ENCODE measurements around the gene SLC35G1. TPM values are rescaled to one million over a fixed set of nuclear protein-coding genes. Genes with fewer than 3 reads are reported as not detected.

SLC35G1 gene
- total and polyA plus RNA-seq, 5 donors from 2014 or later, result 3.3 to 6.4 (median 5.8) TPM

GRCh38 chr10:93854975-93855374, 38.8 kb upstream of the SLC35G1 start:
- Histone ChIP-seq H3K36me3 (ENCODE audit: control insufficient read depth, insufficient read depth, low read length) (no peaks in the 10 kb centered on the region), H3K4me3 (ENCODE audit: low read depth, low read length) (no peak overlapping the region), H3K4me1 (ENCODE audit: control insufficient read depth, insufficient read depth, low read length, poor library complexity, severe bottlenecking) (no peaks in the 10 kb centered on the region), H3K27me3 (ENCODE audit: control insufficient read depth, insufficient read depth, low read length) (no peaks in the 10 kb centered on the region), H3K9me3 (ENCODE audit: control insufficient read depth in 2 of 2, low read length in 2 of 2) (no peaks in the 10 kb centered on the region), H3K27ac (ENCODE audit: insufficient read depth, low read length, poor library complexity, severe bottlenecking) (no peak overlapping the region)
- no peaks in the 10 kb centered on the region for H3K36me3 Mint-ChIP-seq
- H3K27ac Mint-ChIP-seq, result no peak overlapping the region
- DNase-seq (no peak), ATAC-seq (ENCODE audit: low read depth in 2 of 2) (no peak)
- H3K4me3 Mint-ChIP-seq, result no peak overlapping the region
- no peaks in the 10 kb centered on the region for H3K4me1 Mint-ChIP-seq
- H3K27me3 Mint-ChIP-seq, result peaks cover 5% of the 10 kb centered on the region
- peaks cover 0 to 2% (median 0%) of the 10 kb centered on the region in 7 donors for H3K9me3 Mint-ChIP-seq

GRCh38 chr10:93856349-93857145, 37.2 kb upstream of the SLC35G1 start:
- no peaks in the 10 kb centered on the region for H3K9me3 ChIP-seq (ENCODE audit: control insufficient read depth in 2 of 2, low read length in 2 of 2)
- no peak overlapping the region for H3K4me3 ChIP-seq (ENCODE audit: low read depth, low read length)
- H3K27ac Mint-ChIP-seq, result no peak overlapping the region
- no peak overlapping the region for H3K4me3 Mint-ChIP-seq
- no peaks in the 10 kb centered on the region for H3K27me3 ChIP-seq (ENCODE audit: control insufficient read depth, insufficient read depth, low read length)
- H3K36me3 Mint-ChIP-seq, result no peaks in the 10 kb centered on the region
- ATAC-seq (ENCODE audit: low read depth in 2 of 2) (no peak), DNase-seq (no peak)
- H3K9me3 Mint-ChIP-seq, result peaks cover 0 to 2% (median 0%) of the 10 kb centered on the region in 7 donors
- H3K36me3 ChIP-seq (ENCODE audit: control insufficient read depth, insufficient read depth, low read length), result no peaks in the 10 kb centered on the region
- H3K27ac ChIP-seq (ENCODE audit: insufficient read depth, low read length, poor library complexity, severe bottlenecking), result no peak overlapping the region
- H3K4me1 ChIP-seq (ENCODE audit: control insufficient read depth, insufficient read depth, low read length, poor library complexity, severe bottlenecking), result no peaks in the 10 kb centered on the region
- no peaks in the 10 kb centered on the region for H3K4me1 Mint-ChIP-seq
- peaks cover 5% of the 10 kb centered on the region for H3K27me3 Mint-ChIP-seq

- Mint-ChIP-seq H3K36me3 (no peaks in the 10 kb centered on the region), H3K9me3 (no peaks in the 10 kb centered on the region), H3K27me3 (no peaks in the 10 kb centered on the region), H3K4me1 (no peaks in the 10 kb centered on the region), H3K4me3 (no peak overlapping the region), H3K27ac (no peak overlapping the region)
- H3K27me3 ChIP-seq (ENCODE audit: control insufficient read depth, insufficient read depth, low read length), result no peaks in the 10 kb centered on the region
- ATAC-seq (ENCODE audit: low read depth in 2 of 2) (no peak), DNase-seq (peak in 2 of 3 donors; percentile 3 to 5)
- H3K4me3 ChIP-seq (ENCODE audit: low read depth, low read length), result no peak overlapping the region
- H3K36me3 ChIP-seq (ENCODE audit: control insufficient read depth, insufficient read depth, low read length), result no peaks in the 10 kb centered on the region
- no peaks in the 10 kb centered on the region for H3K9me3 ChIP-seq (ENCODE audit: control insufficient read depth in 2 of 2, low read length in 2 of 2)
- H3K27ac ChIP-seq (ENCODE audit: insufficient read depth, low read length, poor library complexity, severe bottlenecking), result no peak overlapping the region
- H3K4me1 ChIP-seq (ENCODE audit: control insufficient read depth, insufficient read depth, low read length, poor library complexity, severe bottlenecking), result no peaks in the 10 kb centered on the region
Measured at GRCh38 chr10:93859049-93859655, 34.6 kb upstream of the SLC35G1 start.

GRCh38 chr10:93861825-93862224, 32.0 kb upstream of the SLC35G1 start:
- no peak overlapping the region for H3K4me3 ChIP-seq (ENCODE audit: low read depth, low read length)
- peaks cover 0 to 2% (median 0%) of the 10 kb centered on the region in 7 donors for H3K9me3 Mint-ChIP-seq
- DNase-seq (no peak), ATAC-seq (ENCODE audit: low read depth in 2 of 2) (no peak)
- H3K27me3 ChIP-seq (ENCODE audit: control insufficient read depth, insufficient read depth, low read length), result no peaks in the 10 kb centered on the region
- no peaks in the 10 kb centered on the region for H3K4me1 ChIP-seq (ENCODE audit: control insufficient read depth, insufficient read depth, low read length, poor library complexity, severe bottlenecking)
- H3K9me3 ChIP-seq (ENCODE audit: control insufficient read depth in 2 of 2, low read length in 2 of 2), result no peaks in the 10 kb centered on the region
- no peak overlapping the region for H3K27ac Mint-ChIP-seq
- H3K27ac ChIP-seq (ENCODE audit: insufficient read depth, low read length, poor library complexity, severe bottlenecking), result no peak overlapping the region
- H3K36me3 ChIP-seq (ENCODE audit: control insufficient read depth, insufficient read depth, low read length), result no peaks in the 10 kb centered on the region
- no peaks in the 10 kb centered on the region for H3K36me3 Mint-ChIP-seq
- H3K4me1 Mint-ChIP-seq, result no peaks in the 10 kb centered on the region
- H3K4me3 Mint-ChIP-seq, result no peak overlapping the region
- no peaks in the 10 kb centered on the region for H3K27me3 Mint-ChIP-seq

- Mint-ChIP-seq H3K36me3 (no peaks in the 10 kb centered on the region), H3K4me1 (no peaks in the 10 kb centered on the region), H3K9me3 (peaks cover 0 to 2% (median 0%) of the 10 kb centered on the region in 7 donors), H3K27ac (no peak overlapping the region), H3K4me3 (no peak overlapping the region), H3K27me3 (no peaks in the 10 kb centered on the region)
- Histone ChIP-seq H3K9me3 (ENCODE audit: control insufficient read depth in 2 of 2, low read length in 2 of 2) (no peaks in the 10 kb centered on the region), H3K4me3 (ENCODE audit: low read depth, low read length) (no peak overlapping the region), H3K27me3 (ENCODE audit: control insufficient read depth, insufficient read depth, low read length) (peaks cover 3% of the 10 kb centered on the region), H3K36me3 (ENCODE audit: control insufficient read depth, insufficient read depth, low read length) (no peaks in the 10 kb centered on the region), H3K4me1 (ENCODE audit: control insufficient read depth, insufficient read depth, low read length, poor library complexity, severe bottlenecking) (no peaks in the 10 kb centered on the region), H3K27ac (ENCODE audit: insufficient read depth, low read length, poor library complexity, severe bottlenecking) (no peak overlapping the region)
- DNase-seq (no peak), ATAC-seq (ENCODE audit: low read depth in 2 of 2) (no peak)
Measured at GRCh38 chr10:93865794-93866425, 27.9 kb upstream of the SLC35G1 start.

GRCh38 chr10:93867525-93867924, 26.3 kb upstream of the SLC35G1 start:
- no peak overlapping the region for H3K27ac Mint-ChIP-seq
- DNase-seq, result no peak
- Histone ChIP-seq H3K9me3 (ENCODE audit: control insufficient read depth in 2 of 2, low read length in 2 of 2) (no peaks in the 10 kb centered on the region), H3K4me3 (ENCODE audit: low read depth, low read length) (no peak overlapping the region), H3K36me3 (ENCODE audit: control insufficient read depth, insufficient read depth, low read length) (no peaks in the 10 kb centered on the region), H3K27ac (ENCODE audit: insufficient read depth, low read length, poor library complexity, severe bottlenecking) (no peak overlapping the region), H3K4me1 (ENCODE audit: control insufficient read depth, insufficient read depth, low read length, poor library complexity, severe bottlenecking) (no peaks in the 10 kb centered on the region), H3K27me3 (ENCODE audit: control insufficient read depth, insufficient read depth, low read length) (peaks cover 5% of the 10 kb centered on the region)
- peaks cover 0 to 2% (median 0%) of the 10 kb centered on the region in 7 donors for H3K9me3 Mint-ChIP-seq
- no peaks in the 10 kb centered on the region for H3K36me3 Mint-ChIP-seq
- H3K27me3 Mint-ChIP-seq, result peaks cover 6% of the 10 kb centered on the region
- no peaks in the 10 kb centered on the region for H3K4me1 Mint-ChIP-seq
- H3K4me3 Mint-ChIP-seq, result no peak overlapping the region
- ATAC-seq (ENCODE audit: low read depth in 2 of 2), result no peak

GRCh38 chr10:93871671-93872204, 22.0 kb upstream of the SLC35G1 start:
- no peak overlapping the region for H3K27ac Mint-ChIP-seq
- H3K27me3 Mint-ChIP-seq, result peaks cover 14% of the 10 kb centered on the region
- no peaks in the 10 kb centered on the region for H3K4me1 Mint-ChIP-seq
- Histone ChIP-seq H3K9me3 (ENCODE audit: control insufficient read depth in 2 of 2, low read length in 2 of 2) (no peaks in the 10 kb centered on the region), H3K4me1 (ENCODE audit: control insufficient read depth, insufficient read depth, low read length, poor library complexity, severe bottlenecking) (no peaks in the 10 kb centered on the region), H3K4me3 (ENCODE audit: low read depth, low read length) (no peak overlapping the region), H3K27ac (ENCODE audit: insufficient read depth, low read length, poor library complexity, severe bottlenecking) (no peak overlapping the region), H3K27me3 (ENCODE audit: control insufficient read depth, insufficient read depth, low read length) (peaks cover 19% of the 10 kb centered on the region), H3K36me3 (ENCODE audit: control insufficient read depth, insufficient read depth, low read length) (no peaks in the 10 kb centered on the region)
- peaks cover 0 to 2% (median 0%) of the 10 kb centered on the region in 7 donors for H3K9me3 Mint-ChIP-seq
- ATAC-seq (ENCODE audit: low read depth in 2 of 2) (no peak), DNase-seq (no peak)
- H3K36me3 Mint-ChIP-seq, result no peaks in the 10 kb centered on the region
- no peak overlapping the region for H3K4me3 Mint-ChIP-seq
